ENCODE measurements around the gene NEBL. TPM values are rescaled to one million over a fixed set of nuclear protein-coding genes. Genes with fewer than 3 reads are reported as not detected.
A peak's percentile ranks its signal among the peaks of the same experiment; 100 is the strongest.

Gene NEBL
- total and polyA plus RNA-seq, 11 donors = 187 to 855 (median 579) TPM

DNA sequence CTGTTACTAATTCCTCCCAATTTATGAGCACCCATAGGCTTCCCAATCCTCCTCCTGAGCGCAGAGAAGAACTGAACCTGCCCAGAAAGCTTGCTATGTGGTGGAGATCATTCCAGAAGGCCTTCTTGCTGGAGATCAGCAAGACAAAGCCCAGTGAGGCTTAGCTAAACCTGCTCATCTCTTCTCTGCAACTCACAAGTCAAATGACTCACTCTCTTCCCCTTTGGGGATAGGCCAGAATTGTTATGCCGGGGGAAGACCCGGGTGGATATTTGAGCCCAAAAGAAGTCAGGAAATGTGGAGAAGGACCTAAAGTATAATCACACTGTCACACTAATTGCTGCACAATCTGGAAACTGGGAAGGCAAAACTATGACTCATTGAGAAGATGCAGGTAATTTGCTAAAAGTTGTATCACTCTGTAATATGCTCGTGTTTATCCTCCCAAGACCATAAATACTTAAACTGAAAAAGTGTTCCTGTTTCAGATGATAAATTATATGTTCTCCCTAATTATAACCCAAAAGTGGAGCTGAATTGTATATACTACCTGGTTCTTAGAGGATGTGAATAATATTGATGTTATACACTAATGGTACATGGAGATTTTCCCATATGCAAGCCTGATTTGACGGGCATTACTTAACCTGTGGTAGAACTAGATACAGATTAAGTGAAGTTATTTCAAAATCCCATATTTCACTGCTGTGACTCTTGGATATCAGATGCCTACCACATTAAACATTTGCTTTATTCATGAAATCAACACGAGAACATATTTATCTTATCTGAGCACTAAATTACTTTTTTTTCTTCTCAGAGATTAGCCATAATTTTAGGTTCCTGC lies 6.4 kb downstream of the NEBL start:
- Histone ChIP-seq H3K4me1 (peaks cover 0 to 25% (median 0%) of the 10 kb centered on the region in 12 donors), H3K9me3 (no peaks in the 10 kb centered on the region), H3K27me3 (no peaks in the 10 kb centered on the region), H3K27ac (peak overlapping the region in 11 of 12 donors; percentile 11 to 95 (median 83)), H3K36me3 (peaks cover 0 to 39% (median 4%) of the 10 kb centered on the region in 9 donors), H3K4me3 (peak overlapping the region in 11 of 12 donors; percentile 4 to 67 (median 42))
- TF ChIP-seq, protein P1, sequence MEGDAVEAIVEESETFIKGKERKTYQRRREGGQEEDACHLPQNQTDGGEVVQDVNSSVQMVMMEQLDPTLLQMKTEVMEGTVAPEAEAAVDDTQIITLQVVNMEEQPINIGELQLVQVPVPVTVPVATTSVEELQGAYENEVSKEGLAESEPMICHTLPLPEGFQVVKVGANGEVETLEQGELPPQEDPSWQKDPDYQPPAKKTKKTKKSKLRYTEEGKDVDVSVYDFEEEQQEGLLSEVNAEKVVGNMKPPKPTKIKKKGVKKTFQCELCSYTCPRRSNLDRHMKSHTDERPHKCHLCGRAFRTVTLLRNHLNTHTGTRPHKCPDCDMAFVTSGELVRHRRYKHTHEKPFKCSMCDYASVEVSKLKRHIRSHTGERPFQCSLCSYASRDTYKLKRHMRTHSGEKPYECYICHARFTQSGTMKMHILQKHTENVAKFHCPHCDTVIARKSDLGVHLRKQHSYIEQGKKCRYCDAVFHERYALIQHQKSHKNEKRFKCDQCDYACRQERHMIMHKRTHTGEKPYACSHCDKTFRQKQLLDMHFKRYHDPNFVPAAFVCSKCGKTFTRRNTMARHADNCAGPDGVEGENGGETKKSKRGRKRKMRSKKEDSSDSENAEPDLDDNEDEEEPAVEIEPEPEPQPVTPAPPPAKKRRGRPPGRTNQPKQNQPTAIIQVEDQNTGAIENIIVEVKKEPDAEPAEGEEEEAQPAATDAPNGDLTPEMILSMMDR (IDR thresholded peaks at IDR 0.05) = no peak
- TF ChIP-seq POLR2A (IDR thresholded peaks at IDR 0.05) = no peak
- ATAC-seq (no peak), DNase-seq (no peak)
- WGBS, 4 donors = 23 to 34% (median 32%) methylated on average over 6 of the region's 6 CpGs
- intact Hi-C loops (cut with DNase I) = loop anchor here in 5 of 10 donors (5.0 to 10.0 kb wide), 4 partner anchors 114 to 184 kb away; no protein-coding TSS in a partner anchor

DNA sequence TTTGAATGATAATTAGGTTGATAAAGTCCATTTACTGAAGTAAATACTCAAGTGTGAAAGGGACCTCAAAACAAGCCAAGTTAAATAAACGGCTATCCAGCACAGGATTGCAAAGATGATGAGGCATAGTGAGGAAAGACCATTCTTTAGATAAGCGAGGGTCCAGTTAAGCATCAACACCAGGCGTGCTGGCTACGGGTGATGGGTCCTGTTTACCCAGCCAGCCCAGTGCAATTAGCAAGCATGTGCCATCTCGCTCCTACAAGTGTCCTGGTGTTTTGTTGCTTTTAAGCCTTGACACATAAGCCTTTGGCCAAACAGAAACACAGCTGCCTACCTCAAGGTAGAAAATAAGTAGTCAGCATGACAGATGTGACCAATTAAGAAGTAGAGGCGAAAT lies 7.1 kb downstream of the NEBL start:
- intact Hi-C loops (cut with DNase I) = loop anchor here in 5 of 10 donors (5.0 to 10.0 kb wide), 4 partner anchors 115 to 185 kb away; no protein-coding TSS in a partner anchor
- peak overlapping the region in 11 of 12 donors; percentile 11 to 95 (median 83) for H3K27ac ChIP-seq
- DNase-seq = no peak

DNA sequence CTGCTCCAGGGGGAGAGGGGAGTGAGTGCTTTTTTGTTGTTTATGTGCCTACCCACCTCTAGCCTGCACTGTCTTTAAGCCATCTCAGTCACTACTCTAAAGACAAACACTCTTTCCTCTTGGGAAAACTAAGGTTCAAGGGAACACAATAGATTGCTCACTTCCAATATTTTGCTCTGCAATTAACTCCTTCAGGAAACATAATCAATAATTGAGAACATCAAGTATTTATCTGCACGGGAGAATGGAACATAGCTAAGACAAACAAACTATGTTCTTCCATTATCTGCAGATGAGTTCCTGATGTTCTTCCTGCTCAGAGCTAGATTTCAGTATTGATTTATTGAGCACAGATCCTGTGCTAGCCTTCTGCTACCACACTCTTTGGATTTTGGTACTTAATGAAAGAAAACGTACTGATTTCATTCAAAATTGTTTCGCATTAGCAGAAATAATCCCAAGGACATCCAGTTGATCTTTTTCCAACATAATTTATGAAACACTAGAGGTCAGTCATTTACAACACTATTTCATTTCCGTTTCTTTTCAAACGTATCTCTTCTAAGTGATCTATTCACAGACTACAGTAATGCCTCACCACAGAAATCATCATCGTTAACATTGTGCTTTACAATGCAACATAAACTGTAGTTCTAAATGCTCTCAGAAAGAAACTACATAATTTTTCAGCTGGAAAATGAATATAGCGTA lies 8.3 kb downstream of the NEBL start:
- Histone ChIP-seq H3K9me3 (no peaks in the 10 kb centered on the region), H3K4me3 (peak overlapping the region in 8 of 12 donors; percentile 36 to 67 (median 53)), H3K4me1 (peaks cover 0 to 33% (median 1%) of the 10 kb centered on the region in 12 donors), H3K27ac (peak overlapping the region in 11 of 12 donors; percentile 1 to 95 (median 51)), H3K36me3 (peaks cover 0 to 40% (median 0%) of the 10 kb centered on the region in 9 donors), H3K27me3 (no peaks in the 10 kb centered on the region)
- intact Hi-C loops (cut with DNase I) = loop anchor here in 3 of 10 donors (5.0 to 10.0 kb wide), 3 partner anchors 176 to 189 kb away; no protein-coding TSS in a partner anchor
- WGBS, 4 donors = 20 to 29% (median 26%) methylated on average over 7 of the region's 7 CpGs
- no peak for DNase-seq
- TF ChIP-seq, protein P1 (IDR thresholded peaks at IDR 0.05) = no peak
- no peak for TF ChIP-seq POLR2A (IDR thresholded peaks at IDR 0.05)
- ATAC-seq = no peak

More for the DNA sequence above, 7.1 kb downstream of the NEBL start:
- no peaks in the 10 kb centered on the region for H3K27me3 ChIP-seq
- peak overlapping the region in 11 of 12 donors; percentile 4 to 67 (median 42) for H3K4me3 ChIP-seq
- TF ChIP-seq, protein P1 (IDR thresholded peaks at IDR 0.05) = no peak
- TF ChIP-seq POLR2A (IDR thresholded peaks at IDR 0.05) = no peak
- peaks cover 0 to 40% (median 4%) of the 10 kb centered on the region in 9 donors for H3K36me3 ChIP-seq
- 30 to 44% (median 40%) methylated on average over 6 of the region's 6 CpGs for WGBS, 4 donors
- no peaks in the 10 kb centered on the region for H3K9me3 ChIP-seq
- peaks cover 0 to 31% (median 0%) of the 10 kb centered on the region in 12 donors for H3K4me1 ChIP-seq
- ATAC-seq = peak in 1 of 4 donors; percentile 2
